GM19328 (cell line): ENCODE data around the gene RAD51B.
"Not testable (repeated sequence)": the region's sequence is repeated elsewhere in the genome, so short reads cannot be mapped to it uniquely, and the experiment has no call there.

Experiments used
- ATAC-seq: cut with Tn5 transposase; IDR thresholded peaks from one replicate; pipeline ENCODE4 v1.9.1; 2021; ENCODE audit warnings: mild to moderate bottlenecking, moderate library complexity; ENCODE audit not compliant: unreplicated experiment

The RAD51B gene

DNA sequence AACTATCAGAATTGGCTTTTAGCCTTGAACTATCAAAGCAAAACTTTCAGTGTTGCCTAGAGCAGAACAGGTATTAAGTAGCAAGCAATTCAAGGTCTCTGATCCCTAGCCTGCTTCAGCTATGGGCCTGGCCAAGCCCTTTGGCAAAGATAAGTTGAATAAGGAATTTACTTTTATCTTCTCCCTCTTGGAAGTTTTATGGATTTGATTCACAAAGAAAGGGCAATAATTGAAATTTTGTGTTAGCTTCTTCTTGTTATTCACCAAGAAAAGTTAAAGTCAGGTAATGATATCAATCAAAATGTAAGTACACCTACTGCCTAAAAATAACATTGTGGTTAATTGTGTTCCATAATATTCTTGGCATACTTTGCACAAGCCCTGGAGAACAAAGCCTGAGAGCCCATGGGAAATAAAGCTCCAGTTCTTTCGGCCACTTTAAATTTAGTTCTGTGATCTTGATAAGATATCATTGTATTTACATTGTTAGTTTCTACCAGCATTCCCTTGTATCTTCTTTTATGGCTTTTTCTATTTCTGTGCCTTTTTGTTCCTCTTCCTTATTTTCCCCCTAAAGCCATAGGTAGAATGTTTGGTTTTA is 158.0 kb downstream of the RAD51B start:
- no peak for ATAC-seq

DNA sequence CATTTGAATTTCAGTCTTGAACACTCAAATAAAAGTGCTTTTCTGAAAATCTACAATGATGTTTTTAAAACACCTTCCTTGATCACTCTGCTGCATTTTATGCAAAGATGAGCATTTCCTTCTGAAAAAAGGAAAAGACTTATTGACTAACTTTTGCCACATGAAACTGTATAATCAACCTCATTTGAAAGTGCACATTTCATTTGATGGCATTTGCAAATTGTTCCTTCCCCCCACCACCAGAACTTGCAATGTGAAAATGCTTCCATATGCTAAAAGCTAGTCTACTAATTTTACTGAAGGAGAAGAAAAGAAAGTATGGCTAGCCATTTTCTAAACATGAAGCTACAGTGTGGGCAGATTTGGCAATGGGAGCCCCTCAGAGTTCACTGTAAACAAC is 159.2 kb downstream of the RAD51B start:
- no peak for ATAC-seq

DNA sequence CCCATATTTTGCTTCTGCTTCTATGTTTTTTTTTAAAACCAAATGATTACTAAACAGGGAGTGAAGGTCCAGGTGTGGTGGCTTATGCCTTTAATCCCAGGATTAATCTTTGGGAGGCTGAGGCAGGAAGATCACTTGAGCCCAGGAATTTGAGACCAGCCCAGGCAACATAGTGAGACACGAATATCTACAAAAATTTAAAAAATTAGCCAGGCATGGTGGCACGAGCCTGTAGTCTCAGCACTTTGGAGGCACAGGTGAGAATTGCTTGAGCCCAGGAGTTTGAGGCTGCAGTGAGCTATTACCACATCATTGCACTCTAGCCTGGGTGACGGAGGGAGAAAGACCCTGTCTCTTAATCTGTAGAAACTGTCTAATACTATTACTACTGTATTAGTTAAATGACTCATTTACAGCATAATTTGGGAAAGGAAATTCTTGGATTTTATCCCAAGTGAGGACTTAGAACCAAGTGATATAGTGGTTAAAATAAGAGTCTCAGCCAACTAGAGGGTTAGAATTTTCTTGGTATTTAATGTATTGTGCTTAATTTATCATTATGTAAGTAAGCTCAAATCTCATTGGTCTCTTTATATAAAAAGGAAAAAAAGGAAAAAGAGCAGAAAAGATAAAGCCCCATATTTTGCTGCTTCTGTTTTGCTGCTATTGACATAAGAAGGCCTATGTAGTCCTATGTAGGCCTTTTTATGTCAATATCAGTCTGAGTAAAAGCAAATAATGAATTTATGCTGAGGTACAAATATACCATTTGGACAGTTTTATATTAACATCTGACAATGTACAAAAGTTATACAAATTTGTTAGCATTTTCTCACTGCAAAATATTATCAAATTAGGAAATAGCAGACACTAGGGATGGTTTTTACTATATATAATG is 163.4 kb downstream of the RAD51B start:
- no peak for ATAC-seq

DNA sequence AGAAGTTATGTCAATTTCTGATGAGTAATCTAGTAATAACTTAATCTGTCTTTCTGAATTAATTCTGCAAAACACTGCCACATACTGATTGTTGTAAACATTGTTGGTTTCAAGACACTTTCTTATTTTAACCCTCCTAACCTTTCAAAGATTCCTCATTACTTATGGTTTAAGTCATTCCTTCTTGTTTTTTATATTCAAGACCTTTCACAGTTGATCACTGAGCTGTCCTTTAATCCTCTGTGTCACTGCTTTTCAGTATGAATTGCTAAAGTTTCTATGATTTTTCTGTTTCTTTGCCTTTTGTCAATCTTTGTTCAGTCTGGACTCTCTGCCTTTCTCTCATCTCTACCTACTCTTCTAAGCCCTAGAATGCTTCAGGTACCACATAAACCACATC is 164.7 kb downstream of the RAD51B start:
- no peak for ATAC-seq

DNA sequence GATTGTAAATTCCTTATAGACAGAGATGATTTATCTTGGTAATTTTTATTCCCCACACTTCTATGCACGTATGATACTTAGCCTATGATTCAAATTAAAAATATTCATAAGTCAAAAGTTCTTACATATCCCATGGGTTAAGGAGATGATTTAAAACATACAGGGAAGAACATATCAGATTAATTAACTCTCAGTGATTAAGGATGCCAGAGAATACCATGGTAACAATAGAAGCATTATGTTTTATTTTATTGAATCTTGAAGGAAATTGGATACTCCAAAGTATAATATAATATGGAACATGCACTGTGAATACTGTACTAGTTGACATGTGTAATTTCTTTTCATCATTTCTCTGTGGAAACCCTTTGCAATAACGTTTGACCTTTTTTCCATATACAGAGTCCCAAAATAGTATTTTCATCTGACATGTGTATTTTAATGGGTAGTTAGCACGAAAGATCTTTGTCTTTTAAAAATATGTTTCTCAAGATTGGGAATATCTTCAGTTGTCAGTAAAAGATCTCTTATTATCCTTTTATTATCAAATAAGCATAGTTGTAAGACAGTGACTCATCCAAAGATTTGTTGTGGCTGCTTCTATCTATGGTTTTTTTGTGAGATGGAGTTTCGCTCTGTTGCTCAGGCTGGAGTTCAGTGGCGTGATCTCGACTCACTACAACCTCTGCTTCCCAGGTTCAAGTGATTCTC is 166.7 kb downstream of the RAD51B start:
- ATAC-seq, result no peak

DNA sequence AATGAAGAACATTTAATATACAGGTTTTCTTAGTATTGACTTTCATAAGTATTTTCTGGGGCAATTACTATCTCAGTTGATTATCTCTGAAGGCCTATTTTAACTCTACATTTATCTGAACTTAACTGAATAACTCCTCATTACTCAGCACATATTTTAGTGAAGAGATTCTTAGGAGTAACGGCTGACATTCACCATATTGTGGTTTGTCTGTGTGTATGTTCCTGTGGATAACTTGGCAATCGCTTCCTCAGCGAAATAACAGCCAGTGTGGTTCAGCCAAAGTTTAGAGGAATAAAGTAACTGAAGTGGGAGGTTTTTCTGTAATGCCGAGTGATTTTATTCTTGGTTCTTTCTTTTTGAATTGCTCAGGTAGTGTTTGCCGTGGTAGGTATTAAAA is 168.0 kb downstream of the RAD51B start:
- no peak for ATAC-seq

DNA sequence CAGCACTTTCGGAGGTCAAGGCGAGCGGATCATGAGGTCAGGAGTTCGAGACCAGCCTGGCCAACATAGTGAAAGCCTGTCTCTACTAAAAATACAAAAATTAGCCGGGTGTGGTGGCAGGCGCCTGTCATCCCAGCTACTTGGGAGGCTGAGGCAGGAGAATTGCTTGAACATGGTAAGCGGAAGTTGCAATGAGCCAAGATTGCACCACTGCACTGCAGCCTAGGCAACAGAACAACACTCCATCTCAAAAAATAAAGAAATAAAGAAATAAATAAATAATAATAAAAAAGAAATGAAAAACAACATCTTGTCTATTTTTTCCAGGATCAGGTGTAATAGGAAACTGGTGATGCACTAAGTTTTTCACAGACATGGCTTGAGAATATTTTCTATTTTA is 168.6 kb downstream of the RAD51B start:
- ATAC-seq, result not testable (repeated sequence)

DNA sequence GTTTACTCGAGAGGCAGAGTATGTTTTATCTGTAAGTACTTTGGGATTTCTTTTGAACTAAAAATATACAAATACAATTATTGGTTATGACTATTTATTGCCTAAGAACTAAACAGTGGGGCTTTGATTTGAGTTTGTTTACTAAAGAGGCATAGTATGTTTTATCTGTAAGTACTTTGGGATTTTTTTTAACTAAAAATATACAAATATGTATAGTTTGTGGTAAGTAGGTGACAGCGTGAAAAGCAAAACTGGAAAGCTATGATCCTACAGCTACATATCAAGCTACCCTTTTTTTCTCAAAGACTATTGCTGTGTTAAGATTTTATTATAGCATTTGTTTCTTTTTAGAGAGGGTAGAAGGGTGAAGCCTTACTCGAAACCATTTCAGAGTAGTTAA is 171.0 kb downstream of the RAD51B start:
- ATAC-seq, result no peak

DNA sequence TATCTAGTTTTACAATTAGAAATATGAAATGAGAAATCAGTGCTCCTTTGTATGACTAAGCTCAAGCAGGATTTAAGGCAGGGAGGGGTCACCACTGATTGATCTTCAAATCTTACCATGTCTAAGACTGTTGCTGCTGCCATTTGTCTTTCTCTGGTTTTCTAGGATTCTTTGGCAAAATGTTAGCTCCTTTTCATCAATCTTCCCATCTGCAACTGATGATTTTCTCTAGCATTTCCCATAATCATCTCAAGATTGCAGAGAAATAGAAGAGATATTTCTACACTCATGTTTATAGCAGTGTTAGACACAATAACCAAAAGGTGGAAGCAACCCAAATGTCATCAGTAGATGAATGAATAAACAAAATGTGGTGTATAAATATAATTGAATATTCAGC is 175.0 kb downstream of the RAD51B start:
- no peak for ATAC-seq

DNA sequence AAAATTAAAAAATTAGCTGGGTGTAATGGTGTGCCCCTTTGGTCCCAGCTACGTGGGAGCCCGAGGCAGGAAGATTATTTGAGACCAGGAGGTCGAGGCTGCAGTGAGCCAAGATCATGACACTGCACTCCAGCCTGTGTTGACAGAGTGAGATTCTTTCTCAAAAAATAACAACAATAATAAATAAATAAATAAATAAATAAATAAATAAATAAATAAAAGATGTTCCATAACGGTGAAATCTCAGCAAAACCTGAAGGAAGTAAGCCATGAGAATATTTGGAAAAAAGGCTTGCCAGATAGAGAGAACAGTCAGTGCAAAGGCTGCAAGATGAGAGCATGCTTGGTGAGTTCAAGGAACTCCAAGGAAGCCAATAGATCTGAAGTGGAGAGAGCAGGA is 176.7 kb downstream of the RAD51B start:
- ATAC-seq, result no peak

DNA sequence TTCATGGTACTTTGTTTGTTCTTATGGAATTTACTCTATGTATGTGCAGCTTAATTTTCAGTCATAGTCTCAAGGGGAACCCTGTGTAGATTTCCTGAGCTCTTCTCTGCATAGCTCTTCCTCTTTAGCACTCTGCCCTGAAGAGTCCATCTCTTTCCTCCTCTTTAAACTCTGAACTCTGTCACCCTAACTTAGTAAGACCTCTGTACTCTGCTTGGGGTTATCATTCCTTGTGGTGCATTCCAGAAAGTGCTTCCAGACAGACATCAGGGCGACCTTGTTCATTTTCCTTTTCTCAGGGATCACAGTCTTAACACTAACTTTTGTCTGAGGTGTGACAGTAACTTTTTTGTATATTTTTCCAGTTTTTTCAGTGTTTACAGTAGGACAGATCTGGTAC is 179.3 kb downstream of the RAD51B start:
- no peak for ATAC-seq

DNA sequence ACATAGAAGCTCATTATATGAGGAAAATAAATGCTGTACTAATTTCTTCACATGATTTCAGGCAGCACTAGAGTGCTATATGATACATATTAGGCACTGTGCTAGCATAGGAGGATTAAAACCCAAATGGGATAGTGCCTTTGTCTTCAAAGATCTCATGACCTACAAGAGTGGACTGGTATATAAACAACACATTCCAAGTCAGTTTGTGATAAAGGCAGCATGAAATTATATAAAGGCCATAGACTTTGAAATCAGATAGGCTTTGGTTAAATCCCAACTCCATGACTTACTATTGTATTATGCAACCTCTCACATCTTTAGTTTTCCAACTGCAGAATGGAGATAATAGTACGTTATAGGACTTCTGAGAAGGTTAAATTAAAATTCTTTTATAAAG is 179.7 kb downstream of the RAD51B start:
- ATAC-seq, result no peak

DNA sequence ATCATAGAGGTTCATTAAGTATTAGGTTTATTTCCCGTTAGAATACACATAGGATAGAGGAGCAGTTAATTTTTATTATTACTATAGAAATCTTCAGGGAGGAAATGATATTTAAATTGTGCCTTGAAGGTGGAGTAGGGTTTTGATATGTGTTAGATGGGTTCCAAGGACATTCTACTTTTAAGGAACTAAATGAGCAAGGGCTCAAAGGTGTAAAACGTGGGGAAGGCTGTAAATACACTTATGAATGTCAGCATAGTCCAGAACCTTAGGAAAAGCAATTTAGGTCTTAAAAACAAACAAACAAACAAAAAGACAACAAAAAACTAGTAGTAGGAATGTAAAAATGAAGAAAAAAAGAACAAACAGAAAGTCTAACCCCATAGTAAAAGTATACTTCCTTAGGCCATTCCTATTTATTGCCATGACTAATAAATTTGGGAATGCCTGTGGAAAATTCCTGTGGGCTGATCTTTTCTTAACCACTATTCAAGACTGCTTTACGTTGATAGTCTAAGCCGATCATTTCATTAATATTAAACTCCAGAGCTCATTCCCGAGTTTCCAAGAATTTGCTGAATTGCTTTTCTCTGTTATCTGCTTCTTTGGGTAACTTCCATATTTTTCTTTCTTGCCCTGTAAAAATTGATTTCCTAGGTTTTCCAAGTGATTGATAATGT is 180.3 kb downstream of the RAD51B start:
- no peak for ATAC-seq

DNA sequence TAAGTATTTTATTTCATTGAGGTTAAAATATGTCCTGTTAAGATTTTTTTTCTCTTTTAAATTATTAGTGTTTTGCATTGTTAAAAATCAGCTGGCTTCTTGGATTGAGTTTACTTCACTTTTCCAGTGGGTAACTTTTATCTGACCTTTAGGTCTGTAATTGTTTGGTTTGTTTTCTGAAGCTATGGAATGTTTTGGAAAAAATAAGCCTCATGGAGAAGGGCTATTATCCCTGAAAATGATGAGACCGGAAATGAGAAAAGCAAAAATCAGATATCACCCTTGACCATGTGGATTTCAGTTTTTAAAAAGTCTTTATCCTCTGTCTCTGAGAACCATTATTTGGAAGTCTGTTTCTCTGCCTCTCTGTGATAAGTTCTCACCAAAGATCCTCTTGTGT is 180.9 kb downstream of the RAD51B start:
- ATAC-seq, result no peak

DNA sequence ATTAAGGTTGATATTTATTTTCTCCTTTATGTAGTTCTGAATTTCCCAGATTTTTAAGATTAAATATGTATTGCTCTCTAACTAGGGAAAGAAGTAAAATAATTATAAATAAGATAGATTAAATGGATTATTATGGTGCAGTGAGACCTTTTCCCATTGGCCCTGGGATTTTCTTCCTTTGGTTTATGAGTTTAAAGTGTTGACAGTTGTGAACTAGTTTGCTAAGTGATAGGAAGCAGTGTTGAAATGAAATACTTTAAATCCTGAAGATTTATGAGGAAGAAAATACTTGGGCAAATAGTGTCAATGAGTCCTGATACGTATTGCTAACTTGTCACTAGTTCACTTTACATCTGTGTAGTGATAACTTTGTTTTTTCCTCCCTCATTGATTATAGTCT is 188.9 kb downstream of the RAD51B start:
- no peak for ATAC-seq

DNA sequence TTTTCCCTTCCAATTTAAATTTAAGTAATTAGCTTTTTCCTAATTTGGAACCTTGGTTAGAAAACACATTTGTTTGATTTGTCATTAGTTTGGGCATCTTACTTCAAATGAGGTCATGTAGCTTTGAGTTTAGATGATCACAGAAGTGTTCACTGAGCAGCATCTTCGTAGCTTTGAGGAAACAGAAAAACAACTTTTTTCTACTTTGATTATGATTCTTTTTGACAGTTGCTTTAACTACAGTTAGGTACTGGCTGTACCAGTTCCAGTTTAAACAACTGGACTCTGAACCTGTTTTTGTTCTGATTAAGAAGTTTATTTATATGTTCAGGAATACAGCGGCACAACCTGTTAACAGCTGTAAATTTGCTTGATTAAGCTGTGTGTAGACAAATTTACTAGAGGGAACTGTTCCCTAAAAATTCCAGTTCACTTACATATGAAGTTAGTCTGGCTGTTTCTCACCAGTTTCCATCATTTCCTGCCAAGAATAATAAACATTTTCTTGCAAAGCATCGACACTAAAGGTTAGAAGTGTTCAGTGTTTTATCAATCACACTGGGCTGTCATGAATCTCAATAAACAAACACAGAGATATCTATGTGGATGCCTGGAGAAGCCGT is 191.9 kb downstream of the RAD51B start:
- ATAC-seq, result no peak

DNA sequence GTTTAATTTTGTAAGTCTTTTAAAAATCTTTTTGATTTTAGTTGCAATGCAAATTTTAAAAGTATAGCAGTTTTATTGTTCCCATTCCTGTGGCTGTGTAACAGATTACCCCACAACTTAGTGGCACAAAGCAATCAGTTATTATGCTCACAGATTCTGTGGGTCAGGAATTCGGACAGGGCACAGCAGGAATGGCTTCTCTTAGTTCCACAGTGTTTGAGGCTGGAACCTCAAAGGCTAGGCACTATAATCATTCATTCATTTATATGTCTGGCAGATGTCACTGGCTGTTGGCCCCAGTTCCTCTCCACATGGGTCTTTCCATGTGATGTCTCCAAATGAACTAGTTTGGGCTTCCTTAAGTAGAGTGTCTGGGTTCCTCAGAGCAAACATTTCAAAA is 193.3 kb downstream of the RAD51B start:
- ATAC-seq, result no peak

DNA sequence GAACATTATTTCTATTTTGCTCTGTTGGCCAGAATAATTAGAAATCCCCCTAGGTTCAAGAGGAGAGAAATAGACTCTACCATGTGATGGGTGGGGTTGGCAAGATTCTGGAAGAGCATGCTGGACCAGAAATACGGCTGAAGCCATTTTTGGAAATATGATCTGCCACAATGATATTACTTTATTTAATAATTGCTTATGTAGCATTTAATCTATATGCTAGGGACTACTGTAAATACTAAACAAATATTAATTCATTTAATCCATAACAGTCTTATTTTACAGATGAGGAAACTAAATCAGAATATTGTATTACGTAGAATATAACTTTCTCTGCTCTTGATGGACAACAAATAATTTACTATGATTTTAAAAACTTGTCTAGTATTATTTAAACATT is 193.7 kb downstream of the RAD51B start:
- ATAC-seq, result no peak

DNA sequence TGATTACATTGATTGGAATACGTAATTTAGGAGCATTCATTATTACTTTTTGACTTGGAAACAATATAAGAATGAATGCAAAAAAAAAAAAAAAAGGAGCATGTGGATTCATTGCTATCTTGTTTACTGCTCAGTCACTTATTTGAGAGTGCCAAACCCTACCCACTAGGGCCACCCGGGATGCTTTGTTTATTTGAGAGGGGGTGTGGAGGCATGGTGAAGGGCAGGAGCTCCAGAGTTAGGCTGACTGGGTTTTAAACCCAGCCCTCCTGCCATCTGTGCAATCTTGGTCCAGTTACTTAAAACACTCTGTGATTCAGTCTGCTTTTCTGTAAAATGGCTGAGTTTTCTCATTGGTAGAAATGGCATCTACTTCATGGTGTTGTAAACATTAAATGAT is 195.2 kb downstream of the RAD51B start:
- ATAC-seq, result no peak

DNA sequence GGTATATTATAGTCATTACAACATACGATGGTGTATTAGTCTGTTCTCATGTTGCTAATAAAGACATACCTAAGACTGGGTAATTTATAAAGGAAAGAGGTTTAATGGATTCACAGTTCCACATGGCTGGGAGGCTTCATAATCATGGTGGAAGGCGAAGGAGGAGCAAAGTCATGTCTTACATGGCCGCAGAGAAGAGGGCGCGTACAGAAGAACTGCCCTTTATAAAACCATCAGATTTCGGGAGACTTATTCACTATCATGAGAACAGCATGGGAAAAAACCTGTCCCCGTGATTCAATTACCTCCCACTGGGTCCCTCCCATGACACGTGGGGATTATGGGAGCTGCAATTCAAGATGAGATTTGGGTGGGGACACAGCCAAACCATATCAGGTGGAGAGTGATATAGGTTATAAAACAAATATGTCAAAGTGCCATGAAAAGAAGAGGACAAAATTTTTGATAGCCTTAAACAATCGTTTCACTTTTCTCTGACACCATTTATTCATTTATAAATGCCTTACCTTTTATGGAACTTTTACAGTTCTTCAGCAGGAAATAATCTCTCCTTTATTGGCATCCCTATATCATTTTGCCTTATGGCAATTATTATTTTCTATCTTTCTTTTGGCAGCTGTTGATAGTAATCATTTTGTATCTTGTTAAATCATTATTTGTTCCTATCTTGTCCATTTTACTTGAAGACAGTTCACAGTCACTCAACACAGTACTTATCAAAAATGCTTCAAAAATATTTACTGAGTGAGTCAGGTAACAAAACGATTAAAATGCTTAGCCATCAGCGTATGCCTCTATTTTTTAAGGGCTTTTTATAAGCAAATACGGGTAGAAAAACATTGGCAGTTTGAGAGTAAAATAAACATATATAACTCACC is 196.0 kb downstream of the RAD51B start:
- ATAC-seq, result no peak
